Vagina (tissue), 2 donors: Measurements from ENCODE around the gene ERFE.

ENCODE experiments used
- POLR2A ChIP-seq, 2 donors: fragments of 450-650 bp; IDR thresholded peaks; one replicate each; pipeline ENCODE4 v1.6.1; 2017; ENCODE audit warnings: antibody characterized with exemption in 2 of 2, mild to moderate bottlenecking in 2 of 2, moderate library complexity in 2 of 2
- TF ChIP-seq, protein P1 (sequence below), 3 experiments: fragments of 450-650 bp in 2 of 3; fragments of 200-600 bp in 1 of 3; sonication (generic) in 1 of 3; IDR thresholded peaks; one replicate each; pipeline ENCODE4 v1.5.1; 2017 to 2019; ENCODE audit warnings: antibody characterized with exemption in 3 of 3, mild to moderate bottlenecking in 2 of 3, moderate library complexity in 2 of 3

DNA sequence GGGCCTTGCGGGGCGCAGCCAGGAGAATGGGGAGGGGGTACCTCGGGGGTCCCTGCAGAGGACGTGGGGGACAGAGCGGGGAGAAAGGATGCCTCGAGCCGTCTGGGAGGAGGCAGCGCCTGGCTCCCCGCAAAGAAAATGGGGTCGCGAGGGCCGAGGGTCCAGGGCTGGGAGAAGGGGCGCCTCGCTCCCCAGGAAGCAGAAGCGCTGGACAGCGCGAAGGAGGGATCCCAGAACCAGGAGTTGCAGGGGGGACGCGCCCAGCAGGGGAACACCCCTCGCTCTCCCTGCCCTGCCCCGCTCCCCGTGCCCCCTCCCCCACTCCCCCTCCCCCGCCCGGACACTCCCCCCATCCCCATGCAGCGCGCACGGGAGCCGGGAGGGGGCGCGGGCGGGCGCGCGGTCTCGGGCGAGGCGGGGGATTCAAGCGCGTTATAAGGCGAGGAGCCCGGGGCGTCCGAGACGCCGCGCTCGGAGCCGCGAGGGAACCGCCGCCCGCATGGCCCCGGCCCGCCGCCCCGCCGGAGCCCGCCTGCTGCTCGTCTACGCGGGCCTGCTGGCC lies at the start of gene ERFE:
- TF ChIP-seq, protein P1, sequence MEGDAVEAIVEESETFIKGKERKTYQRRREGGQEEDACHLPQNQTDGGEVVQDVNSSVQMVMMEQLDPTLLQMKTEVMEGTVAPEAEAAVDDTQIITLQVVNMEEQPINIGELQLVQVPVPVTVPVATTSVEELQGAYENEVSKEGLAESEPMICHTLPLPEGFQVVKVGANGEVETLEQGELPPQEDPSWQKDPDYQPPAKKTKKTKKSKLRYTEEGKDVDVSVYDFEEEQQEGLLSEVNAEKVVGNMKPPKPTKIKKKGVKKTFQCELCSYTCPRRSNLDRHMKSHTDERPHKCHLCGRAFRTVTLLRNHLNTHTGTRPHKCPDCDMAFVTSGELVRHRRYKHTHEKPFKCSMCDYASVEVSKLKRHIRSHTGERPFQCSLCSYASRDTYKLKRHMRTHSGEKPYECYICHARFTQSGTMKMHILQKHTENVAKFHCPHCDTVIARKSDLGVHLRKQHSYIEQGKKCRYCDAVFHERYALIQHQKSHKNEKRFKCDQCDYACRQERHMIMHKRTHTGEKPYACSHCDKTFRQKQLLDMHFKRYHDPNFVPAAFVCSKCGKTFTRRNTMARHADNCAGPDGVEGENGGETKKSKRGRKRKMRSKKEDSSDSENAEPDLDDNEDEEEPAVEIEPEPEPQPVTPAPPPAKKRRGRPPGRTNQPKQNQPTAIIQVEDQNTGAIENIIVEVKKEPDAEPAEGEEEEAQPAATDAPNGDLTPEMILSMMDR (IDR thresholded peaks at IDR 0.05), result peak in 1 of 3 experiments; percentile 28
- no peak for TF ChIP-seq POLR2A (IDR thresholded peaks at IDR 0.05)
